NCI-H146 (cell line): ENCODE results near the gene GNPDA2.
A peak's percentile ranks its signal among the peaks of the same experiment; 100 is the strongest.
"Not testable (repeated sequence)": the region's sequence is repeated elsewhere in the genome, so short reads cannot be mapped to it uniquely, and the experiment has no call there.

Experiments
- DNase-seq: peaks from one replicate; lab custom pipeline; 2025; lab: John Stamatoyannopoulos, UW

Gene GNPDA2

DNA sequence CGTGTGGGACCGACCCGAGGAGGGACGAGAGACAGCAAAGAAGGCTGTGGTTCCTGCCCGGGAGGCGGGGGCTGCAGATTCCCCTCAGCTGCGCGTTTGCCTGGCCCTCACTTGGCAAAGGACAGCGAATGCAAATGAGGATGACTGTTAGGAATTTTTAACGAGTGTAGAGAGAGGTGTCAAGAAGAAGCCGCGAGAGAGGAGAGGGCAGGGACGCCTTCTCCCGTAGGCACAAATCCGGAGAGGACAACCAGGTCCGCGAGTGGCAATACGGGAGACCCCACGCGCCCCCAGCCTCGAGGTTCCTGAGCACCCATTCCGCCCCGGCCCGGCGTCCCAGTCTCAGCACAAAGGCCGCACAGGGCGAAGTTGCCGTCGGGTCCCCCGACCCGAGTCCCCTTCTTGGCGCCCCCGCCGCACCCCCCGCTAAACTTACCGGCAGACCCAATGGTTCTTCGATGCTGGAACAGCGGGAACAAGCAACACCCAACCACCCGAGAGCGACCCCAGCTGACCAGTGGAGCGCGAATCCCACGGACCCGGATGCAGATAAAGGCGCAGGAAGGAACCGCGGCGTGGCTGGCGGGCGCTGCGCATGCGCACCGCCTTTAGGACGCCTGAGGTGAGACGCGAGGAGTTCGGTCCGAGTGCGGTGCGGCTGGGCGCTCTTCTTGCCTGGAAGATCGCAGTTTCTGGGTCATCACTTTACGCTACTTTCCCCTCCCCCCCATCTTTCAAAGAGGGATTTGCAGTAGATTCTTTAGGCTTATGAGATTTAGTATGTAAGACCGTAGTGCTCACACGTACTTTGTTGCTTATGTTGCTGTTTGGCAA is at the start of gene GNPDA2:
Gene GNPDA2 (minus strand): TSS at position 519 of the 834 bp plus-strand sequence. CDS start 4,349 bp downstream, outside the sequence.
- DNase-seq, result peak; percentile 87

DNA sequence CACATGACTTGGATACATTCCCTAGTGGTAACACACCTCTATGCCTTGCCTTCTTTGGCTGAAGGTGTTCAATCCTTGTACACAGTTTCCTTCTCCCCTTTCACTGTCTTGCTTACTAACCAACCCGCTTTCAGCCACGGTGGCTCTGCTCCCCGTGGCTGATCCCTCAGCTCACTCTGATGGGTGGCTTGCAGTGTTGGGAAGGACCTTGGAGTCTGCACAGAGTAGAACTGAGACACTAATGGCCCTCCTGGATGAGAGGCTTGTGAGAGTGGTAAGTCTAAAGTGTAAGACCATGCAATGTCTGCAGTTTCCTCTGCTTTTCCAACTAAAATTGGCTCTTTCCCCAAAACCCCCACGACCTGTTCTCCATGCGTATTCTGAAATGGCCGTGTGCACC is 46.0 kb upstream of the GNPDA2 start:
- no peak for DNase-seq

DNA sequence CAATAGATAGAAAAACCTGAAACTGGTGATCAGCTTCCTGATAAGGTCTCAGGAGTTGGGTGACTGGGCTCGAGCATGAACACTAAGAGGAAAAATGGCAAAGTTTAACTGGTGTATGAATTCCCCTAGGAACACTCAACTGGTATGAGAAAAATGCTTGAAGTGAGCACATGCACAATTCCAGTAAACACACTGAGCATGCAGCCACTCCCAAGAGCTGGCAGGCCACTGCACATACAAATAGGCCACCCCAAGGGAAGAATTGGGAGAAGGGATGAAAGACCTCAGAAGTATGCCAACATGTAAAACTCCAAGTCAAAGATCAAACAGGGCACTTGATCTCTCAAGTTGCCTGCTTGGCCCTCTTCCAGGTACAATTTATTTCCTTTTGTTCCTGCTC is 45.4 kb upstream of the GNPDA2 start:
- DNase-seq, result no peak

DNA sequence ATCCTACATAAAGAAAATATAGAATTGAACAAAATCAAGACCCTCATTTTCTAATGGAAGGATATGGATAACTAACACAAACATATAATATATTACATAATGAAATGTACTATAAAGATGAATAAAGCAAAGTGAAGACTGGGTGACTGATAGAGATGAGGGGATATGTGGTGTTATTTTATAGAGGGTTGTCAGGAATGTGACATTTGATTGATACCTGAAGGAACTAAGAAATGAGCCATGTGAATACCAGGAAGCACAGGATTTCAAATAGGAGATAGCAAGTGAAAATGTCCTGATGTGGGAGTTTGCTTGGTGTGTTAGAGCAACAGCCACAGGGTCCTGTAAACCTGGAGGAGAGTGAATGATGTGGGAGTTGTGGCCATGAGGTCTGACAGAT is 40.1 kb upstream of the GNPDA2 start:
- DNase-seq, result no peak

DNA sequence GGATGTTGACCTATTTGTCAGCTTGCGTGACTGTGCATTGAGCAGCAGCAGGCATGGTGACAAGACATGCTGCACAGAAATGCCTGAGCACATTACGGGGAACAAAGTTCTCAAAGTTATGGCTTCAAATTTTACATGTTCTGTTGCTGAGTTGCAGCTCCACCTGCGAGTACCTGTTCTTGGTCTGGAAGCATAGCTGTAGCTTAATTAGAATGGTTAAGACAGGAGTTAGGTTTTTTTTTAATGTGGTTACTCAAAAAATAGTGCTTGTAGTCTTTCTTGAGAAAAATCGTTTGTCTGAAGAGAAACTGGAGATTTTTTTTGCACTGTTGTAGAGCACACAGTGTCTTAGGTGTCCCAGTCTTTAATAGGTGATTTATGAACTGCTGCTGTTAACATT is 38.8 kb upstream of the GNPDA2 start:
- no peak for DNase-seq

DNA sequence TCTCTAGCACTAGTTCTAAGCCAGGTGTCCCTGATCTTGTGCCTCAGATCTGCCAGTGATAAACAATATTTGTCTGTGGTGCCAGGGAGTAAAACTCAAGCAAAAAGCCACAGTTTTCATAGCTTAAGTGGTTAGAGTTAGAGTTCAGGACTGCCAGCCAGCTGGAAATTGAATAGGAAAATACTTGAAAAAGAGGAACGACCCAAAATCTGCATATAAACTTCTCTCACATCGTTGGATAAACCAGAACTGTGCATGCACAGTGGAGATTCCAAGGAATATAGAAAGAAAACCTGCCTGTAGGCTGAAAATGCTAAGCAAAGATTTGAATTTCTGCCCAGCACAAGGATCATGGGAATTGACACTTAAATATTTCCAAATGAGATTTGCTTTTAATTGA is 35.0 kb upstream of the GNPDA2 start:
- no peak for DNase-seq

DNA sequence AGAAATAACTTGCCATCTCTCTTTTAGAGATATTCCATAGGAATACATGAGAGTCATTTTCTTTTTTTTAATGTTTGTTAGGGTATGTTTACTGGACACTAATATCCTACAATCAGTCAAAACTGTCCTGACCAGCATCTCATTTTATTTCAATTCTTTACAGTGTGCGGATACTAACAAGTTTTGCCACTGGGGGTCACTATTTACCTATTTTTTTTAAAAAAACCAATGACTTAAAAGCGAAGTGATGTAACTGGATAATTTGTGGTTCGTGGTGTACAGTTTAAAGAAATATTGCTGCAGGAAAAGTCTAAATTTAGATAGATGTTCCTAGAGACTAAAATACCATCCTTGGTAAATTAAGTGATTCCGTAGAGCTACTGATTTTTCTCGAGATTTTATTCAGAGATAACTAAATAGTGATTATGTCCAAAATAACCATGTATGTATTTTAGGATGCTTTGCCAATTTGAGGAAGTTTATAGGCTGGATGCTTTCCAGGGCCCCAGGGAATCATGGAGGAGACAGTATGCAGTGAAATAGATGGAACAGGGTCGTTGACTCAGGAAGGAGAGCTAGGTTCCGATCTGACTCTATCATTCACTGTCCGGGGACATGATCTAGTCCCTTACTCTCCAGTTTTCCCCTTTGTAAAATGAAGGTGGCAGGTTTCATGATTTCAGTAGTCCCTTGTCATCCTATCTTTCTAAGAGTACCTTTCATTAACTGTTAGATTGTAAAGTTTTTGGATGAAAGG is 34.0 kb upstream of the GNPDA2 start:
- DNase-seq, result peak; percentile 49

DNA sequence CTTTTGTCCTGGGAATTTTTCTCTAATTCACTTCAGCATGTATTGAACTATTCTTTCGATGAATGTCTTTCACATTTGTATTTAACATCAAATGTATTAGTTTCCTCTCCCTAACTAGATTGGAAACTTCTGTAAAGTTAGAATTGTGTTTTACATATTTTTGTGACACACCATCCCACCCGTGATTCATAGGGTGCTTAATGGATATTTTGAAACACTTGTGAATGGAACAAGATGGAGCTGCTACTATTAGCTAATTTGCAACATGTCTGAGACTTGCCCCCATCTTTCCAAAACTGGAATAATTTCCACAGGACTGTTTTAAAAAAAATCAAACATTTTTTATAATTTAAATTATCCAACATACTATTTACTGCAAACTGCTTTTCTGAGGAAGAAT is 30.2 kb upstream of the GNPDA2 start:
- no peak for DNase-seq

DNA sequence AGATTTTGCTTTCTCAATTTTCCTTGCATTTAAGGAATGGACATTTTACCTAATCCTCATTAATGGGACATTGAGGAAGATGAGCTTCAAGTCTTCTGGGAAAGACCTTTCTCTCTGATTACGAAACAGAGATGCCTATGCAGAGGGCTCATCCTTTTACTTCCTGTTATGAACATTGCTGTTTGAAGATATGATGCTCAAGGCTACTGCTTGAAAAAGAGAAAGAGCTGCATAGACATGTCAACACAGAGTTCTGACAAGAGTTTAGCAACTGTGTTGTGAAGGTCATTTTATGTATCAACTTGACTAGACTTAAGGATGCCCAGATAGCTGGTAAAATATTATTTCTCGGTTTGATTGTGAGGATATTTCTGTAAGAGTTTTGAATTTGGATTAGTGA is 13.8 kb upstream of the GNPDA2 start:
- DNase-seq, result no peak

DNA sequence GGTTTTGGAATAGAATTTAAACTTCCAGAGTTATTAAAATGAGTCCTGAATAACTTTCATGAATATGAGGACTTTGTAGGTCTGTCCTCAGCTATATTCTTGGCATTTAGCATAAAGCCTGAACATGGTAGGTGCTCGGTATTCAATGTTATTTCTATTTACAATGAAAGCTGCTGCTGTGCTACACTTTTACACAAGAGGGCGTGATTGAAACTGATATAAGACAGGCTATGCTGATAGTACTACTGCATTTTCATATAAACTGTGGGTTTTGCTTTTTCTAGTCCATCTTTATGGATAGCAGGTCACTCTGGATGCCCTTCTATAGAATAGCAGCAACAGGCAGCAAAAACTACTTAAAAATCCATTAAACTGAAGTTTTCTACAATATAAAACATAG is 12.3 kb upstream of the GNPDA2 start:
- peak; percentile 4 for DNase-seq

DNA sequence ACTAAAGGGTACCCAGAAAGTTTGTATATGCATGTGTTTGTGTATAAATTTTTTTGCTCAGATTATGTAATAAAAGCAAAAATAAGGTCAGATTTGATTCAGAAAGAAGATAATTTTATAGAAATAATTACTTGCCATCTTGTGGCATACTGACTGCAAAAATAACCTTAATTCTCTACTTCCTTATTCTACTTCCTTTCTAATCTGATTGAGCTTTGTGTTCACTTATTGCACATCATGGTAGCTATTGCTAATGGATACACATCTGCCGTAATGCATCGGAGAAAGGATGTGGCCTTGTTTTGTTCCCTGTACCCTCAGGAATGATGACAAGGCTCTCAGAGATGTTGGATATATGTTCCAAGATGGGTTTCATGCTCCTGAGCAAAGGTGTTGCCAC is 10.5 kb upstream of the GNPDA2 start:
- no peak for DNase-seq

DNA sequence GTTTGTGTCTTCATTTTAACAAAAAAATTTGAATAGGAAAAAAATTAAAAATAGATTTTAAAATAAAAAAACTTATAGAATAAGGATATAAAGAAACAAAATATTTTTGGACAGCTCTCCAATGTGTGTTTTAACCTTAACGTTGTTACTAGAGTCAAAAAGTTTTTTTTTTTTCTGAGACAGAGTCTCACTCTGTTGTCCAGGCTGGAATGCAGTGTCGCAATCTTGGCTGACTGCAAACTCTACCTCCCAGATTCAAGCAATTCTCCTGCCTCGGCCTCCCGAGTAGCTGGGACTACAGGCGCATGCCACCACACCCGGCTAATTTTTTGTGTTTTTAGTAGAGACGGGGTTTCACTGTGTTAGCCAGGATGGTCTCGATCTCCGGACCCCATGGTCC is 2.3 kb upstream of the GNPDA2 start:
- not testable (repeated sequence) for DNase-seq

DNA sequence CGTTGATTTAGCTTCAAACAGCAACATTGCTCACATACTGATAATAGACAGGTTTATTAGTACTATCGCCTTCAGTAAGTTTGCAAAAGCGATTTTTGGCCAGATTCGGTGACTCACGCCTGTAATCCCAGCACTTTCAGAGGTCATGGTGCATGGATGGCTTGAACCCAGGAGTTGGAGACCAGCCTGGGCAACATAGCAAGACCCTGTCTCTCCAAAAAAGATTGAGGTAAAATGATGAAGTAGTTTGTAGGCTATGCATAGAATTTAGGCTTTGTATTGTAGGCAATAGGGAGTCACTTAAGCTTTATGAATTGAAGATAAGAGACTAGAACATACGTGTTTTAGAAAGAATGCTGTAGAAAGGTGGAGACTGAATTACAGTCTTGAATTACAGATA is 1.1 kb upstream of the GNPDA2 start:
- no peak for DNase-seq

DNA sequence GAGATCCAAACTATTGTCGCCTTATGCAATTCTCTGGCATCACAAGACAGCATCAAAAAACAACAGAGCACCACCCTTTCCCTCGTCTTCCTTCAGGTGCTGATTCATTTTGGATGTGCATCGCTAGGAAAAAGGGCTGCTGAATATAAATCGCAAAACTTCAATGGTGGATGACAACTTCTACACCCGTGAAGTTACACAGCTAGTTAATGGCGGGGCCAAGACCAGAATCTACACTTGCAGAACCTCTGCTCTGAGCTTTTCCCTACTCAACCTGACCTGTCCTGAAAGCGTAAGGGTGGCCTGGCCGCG is 674 bp downstream of the GNPDA2 start:
- no peak for DNase-seq

DNA sequence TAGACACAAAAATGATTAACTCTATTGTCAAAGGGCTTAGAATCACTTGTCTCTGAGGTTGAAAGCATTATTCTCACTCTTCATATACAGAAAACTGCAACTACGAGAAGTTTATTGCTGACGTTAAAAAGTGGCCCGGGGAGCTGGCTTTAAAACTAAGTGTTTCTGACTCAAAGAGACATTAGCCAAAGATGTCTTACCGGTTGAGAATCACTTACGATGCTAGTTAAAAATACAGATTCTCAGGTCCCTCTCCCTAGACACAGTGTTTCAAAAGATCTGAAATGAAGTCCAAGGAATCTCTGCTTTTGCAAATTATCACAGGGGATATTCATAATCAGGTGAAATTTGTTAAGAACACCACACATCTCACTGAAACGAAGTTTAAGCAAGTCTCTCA is 1.2 kb downstream of the GNPDA2 start:
- DNase-seq, result no peak

DNA sequence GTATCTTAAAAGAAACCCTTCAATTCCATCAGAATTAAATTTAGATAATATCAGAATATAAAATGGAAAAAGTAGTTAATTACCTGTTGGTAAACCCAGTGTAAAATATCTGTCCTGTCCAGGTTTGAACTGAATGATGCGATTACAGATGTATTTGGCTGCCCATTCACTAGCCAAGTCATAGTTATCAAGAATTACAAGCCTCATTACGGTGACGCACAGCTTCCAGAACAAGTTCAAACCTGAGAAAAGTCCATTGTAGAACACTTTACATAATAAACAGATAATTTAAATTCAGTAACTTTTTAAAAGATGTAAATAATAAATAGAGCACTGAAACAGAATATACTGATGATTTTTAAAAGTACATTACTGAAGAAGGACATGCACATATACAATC is 4.4 kb downstream of the GNPDA2 start:
- no peak for DNase-seq

DNA sequence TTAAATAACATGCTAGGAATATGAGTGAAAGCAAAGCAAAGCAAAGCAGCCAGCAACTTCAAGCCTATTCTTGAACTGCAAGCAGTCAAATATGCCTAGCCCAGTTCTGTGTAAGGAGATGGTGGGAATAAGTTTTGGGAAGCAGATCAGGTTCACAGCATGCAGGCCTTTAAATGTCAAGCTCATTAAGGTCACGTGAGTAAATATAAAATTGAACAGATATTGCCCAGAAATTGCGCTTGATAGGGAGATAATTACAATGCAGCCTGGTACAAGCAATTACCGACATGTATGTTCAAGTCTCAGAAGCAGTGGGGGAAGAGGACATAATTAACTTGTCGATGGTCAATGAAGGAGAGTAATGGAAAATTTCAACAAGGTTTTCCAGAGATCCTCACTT is 6.0 kb downstream of the GNPDA2 start:
- peak; percentile 83 for DNase-seq

DNA sequence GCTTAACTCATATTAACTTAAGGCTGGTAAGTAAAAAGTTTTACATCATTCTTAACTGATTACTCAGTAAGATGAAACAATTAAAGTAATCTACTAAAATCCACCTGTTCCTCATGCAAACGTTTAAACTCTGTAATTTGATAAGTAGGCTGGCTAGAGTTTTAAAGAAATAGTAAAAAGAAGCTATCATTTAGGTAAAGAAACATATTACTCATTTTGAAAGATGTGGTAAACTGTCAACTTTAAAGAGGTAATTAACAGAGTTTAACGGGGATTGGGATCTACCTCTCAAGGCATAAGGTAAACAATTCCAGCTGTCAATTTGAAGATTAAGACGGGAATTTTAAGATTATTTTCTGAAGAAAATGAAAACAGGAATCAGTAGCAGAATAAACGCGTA is 9.8 kb downstream of the GNPDA2 start:
- no peak for DNase-seq

DNA sequence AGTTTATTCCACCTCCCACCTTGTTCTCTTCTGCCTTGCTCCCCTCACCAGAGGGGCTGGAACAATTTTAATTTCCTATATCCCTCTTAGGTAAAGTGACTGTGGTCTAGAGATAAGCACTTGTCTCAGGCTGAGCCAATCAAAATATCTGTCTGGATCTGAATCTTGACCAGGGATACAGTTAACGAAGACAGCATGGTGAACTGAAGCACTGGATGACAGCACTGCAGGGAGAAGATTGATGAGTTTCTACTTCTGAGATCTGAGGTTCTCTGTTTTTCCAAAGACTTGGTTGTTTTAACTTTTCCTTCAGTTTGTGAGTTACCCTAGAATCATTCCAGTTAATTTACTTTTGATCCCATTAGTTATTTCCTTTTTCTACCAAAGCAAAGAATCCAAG is 13.2 kb downstream of the GNPDA2 start:
- DNase-seq, result no peak

DNA sequence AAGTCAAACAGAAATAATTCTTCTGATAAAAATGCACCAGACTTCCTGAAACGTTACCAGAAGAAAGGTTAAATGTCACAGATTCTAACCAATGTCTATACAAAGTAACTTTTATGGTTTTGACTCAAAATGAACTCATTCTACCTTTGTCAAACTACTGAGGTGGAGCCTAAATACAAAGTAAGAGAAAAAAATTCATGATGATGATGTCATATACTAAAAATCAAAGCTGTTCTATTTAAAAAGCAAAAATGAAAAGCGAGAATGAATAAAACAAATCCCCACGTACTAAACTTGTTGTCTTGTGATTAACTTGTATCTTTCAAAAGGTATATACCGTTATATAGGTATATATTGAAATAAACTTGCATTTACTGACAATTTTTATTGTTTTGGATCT is 21.7 kb downstream of the GNPDA2 start:
- no peak for DNase-seq

DNA sequence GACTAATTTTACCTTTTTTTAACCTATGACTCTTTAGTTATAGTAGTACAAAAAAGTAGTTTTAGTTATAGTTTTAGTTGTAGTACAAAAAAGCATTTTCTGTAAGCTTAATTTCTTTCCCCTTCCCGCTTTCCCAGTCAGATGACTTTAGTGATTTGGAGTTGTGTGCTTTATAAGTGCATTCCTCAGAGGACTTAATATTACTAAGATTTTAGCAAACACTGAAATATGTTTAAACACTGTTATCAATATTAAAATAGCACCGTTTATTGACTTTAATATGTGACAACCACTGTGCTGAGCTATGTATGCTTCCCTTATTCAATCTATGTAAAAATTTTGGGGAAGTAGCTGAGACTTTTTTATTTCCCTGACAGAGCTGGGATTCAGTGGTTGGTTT is 25.3 kb downstream of the GNPDA2 start:
- DNase-seq, result no peak

DNA sequence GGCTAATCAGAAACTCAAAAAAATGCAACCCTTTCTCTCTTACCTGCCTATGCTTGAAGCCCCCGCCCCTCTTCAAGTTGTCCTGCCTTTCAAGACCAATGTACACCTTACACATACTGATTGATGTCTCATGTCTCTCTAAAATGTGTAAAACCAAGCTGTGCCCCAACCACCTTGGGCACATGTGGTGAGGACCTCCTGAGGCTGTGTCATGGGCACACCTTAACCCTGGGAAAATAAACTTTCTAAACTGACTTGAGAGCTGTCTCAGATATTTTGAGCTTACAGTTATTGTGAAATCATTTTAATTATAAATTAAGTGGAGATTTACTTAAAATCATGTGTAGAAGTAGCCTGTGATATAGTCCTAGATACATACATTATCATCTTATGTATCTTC is 25.9 kb downstream of the GNPDA2 start:
- DNase-seq, result no peak

DNA sequence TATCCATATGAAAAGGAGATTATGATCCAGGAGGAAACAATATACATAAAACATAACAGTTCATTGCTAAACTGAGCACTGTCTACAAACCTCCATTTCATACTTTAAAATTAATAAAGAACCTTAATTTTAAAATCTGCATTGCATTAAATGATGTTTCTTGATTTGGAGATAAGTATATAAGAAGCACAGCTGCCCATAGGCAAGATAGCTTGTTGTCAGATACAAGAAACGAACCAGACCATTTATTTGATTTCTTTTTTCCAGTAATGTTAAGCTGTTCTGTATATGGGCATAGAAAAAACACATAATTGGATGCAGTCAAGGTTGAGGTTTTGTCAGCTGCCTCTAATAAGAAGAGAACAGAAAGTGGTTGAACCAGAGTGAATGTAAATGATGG is 41.7 kb downstream of the GNPDA2 start:
- DNase-seq, result no peak

DNA sequence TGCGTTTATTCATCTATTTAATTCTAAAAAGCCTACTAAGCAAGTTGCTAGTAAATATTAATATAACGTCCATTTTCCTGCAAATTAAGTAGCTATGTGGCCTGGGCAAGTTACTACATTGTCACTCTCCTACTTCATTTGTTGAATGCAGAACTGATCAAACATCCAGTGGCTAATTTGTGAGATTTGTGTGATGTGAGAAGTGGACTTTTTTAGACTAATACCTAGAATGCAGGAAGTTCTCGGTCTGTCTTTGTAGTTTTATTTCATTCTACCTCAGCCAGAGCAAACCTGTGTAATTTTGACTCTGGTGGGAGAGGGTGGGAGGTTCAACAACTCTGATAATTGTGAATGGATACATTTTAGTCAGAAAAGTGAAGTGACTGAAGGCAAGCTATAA is 47.3 kb downstream of the GNPDA2 start:
- DNase-seq, result no peak
